PC-3 (cell line): ENCODE measurements around the gene ANKLE1. TPM values are rescaled to one million over a fixed set of nuclear protein-coding genes. Genes with fewer than 3 reads are reported as not detected.

Source experiments
- ATAC-seq: fragments of 200-7000 bp; cut with Tn5 transposase; 2 replicates; pipeline ENCODE4 v1.9.1; 2020; ENCODE audit warnings: mild to moderate bottlenecking, moderate library complexity
- BruUV-seq: library from RNA; stranded (reverse); fragments of 400-500 nt; replicated peaks from 2 replicates; lab custom pipeline; 2021; lab: Mats Ljungman, UMichigan
- CTCF ChIA-PET: fragments of 300-600 bp; sonication (Branson Sonifier 250); formaldehyde crosslinking; loops from one replicate; lab custom pipeline; 2022; ENCODE audit warnings: antibody characterized with exemption; lab: Charles Lee
- POLR2A ChIA-PET: fragments of 300-600 bp; sonication (Branson Sonifier 250); formaldehyde crosslinking; loops from one replicate; lab custom pipeline; 2022; ENCODE audit warnings: antibody characterized with exemption; ENCODE audit not compliant: unreplicated experiment; lab: Charles Lee
- DNase-seq: peaks from one replicate; pipeline ENCODE4 v3.0.0-alpha.2; 2015
- H2AFZ ChIP-seq: fragments of 300-600 bp; sonication (generic); 2 replicates; pipeline ENCODE4 v1.6.0; 2016; ENCODE audit warnings: antibody characterized with exemption, low read length
- H3F3A ChIP-seq: fragments of 300-600 bp; sonication (generic); one replicate; pipeline ENCODE4 v1.6.0; 2017; ENCODE audit warnings: antibody characterized with exemption, low read length, control low read depth, mild to moderate bottlenecking; ENCODE audit not compliant: unreplicated experiment
- H3K27ac ChIP-seq: fragments of 300-600 bp; sonication (generic); 2 replicates; pipeline ENCODE4 v1.5.1; 2016; ENCODE audit warnings: mild to moderate bottlenecking, low read length
- H3K27me3 ChIP-seq: fragments of 300-600 bp; sonication (generic); 2 replicates; pipeline ENCODE4 v1.6.1; 2016; ENCODE audit warnings: low read length, mixed read lengths
- H3K36me3 ChIP-seq: fragments of 300-600 bp; sonication (generic); 2 replicates; pipeline ENCODE4 v1.6.1; 2016; ENCODE audit warnings: low read depth, mixed run types, low read length, mixed read lengths
- H3K4me1 ChIP-seq: fragments of 300-600 bp; sonication (generic); 2 replicates; pipeline ENCODE4 v1.5.1; 2016; ENCODE audit warnings: low read length; ENCODE audit not compliant: insufficient read depth
- H3K4me2 ChIP-seq: fragments of 300-600 bp; sonication (generic); 2 replicates; pipeline ENCODE4 v1.6.0; 2016; ENCODE audit warnings: low read length
- H3K4me3 ChIP-seq: fragments of 300-600 bp; sonication (generic); 2 replicates; pipeline ENCODE4 v1.5.1; 2016; ENCODE audit warnings: mild to moderate bottlenecking, low read length, mixed read lengths
- H3K79me2 ChIP-seq: fragments of 300-600 bp; sonication (generic); 2 replicates; pipeline ENCODE4 v1.6.1; 2017; ENCODE audit warnings: low read length, mixed read lengths
- H3K9ac ChIP-seq: fragments of 300-600 bp; sonication (generic); 2 replicates; pipeline ENCODE4 v1.6.0; 2016; ENCODE audit warnings: mild to moderate bottlenecking, low read length
- H3K9me2 ChIP-seq: fragments of 300-600 bp; sonication (generic); replicated peaks from 2 replicates; pipeline ENCODE4 v1.6.1; 2016; ENCODE audit warnings: mixed run types, low read length, mixed read lengths
- H3K9me3 ChIP-seq: fragments of 300-600 bp; sonication (generic); 2 replicates; pipeline ENCODE4 v1.6.1; 2016; ENCODE audit warnings: low read length, mixed read lengths
- H4K20me1 ChIP-seq: fragments of 300-600 bp; sonication (generic); 2 replicates; pipeline ENCODE4 v1.6.1; 2016; ENCODE audit warnings: low read length, mixed read lengths
- EZH2 ChIP-seq: fragments of 300-600 bp; sonication (generic); IDR thresholded peaks from one replicate; pipeline ENCODE4 v1.6.1; 2017; ENCODE audit warnings: antibody characterized with exemption, mild to moderate bottlenecking, low read length; ENCODE audit not compliant: unreplicated experiment
- EZH2phosphoT487 ChIP-seq: fragments of 300-600 bp; sonication (generic); IDR thresholded peaks from 2 replicates; pipeline ENCODE4 v1.6.1; 2018; ENCODE audit warnings: mild to moderate bottlenecking, antibody characterized with exemption, low read length, borderline replicate concordance
- intact Hi-C: fragments of 100-400 bp; cut with micrococcal nuclease; formaldehyde crosslinking; loops from 2 replicates; pipeline ENCODE4 v1.9.0; 2023
- total RNA-seq: library from RNA; depleted of rRNA; stranded (reverse); fragments of >200 nt; gene quantifications from 2 replicates; pipeline ENCODE4 v1.2.3, GENCODE V29; 2014
- TF ChIP-seq, protein P1 (sequence below): fragments of 300-600 bp; sonication (generic); conservative IDR thresholded peaks from 2 replicates; pipeline ENCODE4 v1.5.1; 2017; ENCODE audit warnings: antibody characterized with exemption, low read depth, mild to moderate bottlenecking, low read length

Gene ANKLE1
- total RNA-seq, 1 experiment from 2014 or later, result 2.2 TPM

- H3K4me2 ChIP-seq, result no peak overlapping the region
Measured at GRCh38 chr19:17330262-17331044, 48.8 kb downstream of the ANKLE1 start.

DNA sequence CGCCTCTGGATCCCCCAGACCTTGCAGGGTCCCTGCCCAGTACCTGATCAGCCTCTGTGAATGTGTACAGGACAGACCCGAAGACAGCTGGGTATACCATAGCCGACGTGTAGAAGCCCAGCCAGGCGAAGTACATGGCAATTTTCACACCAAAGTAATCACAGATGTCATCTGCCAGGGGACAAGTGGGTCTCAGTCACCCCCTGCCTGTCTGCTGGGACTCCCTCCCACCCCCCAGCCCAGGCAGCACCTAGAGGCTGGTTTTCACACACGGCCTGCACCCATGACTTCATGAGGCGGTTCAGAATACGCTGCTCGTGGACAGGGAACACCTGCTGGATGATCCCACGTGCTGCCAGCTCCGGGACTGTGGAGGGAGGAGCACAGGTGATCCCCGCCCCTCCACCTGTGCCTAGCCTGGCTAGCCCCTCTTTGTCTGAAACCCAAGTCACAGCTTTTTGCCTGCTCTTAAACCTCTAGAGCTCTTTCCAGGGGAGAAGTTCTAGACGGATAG, 49.4 kb downstream of the ANKLE1 start:
- no peak for DNase-seq
- Histone ChIP-seq H3K27ac (no peak overlapping the region), H3K79me2 (no peaks in the 10 kb centered on the region; the same call in 1 of the 2 replicates), H4K20me1 (no peaks in the 10 kb centered on the region), H3K36me3 (peaks cover 6% of the 10 kb centered on the region), H3K27me3 (no peaks in the 10 kb centered on the region), H3K4me2 (no peak overlapping the region), H3K4me1 (peaks cover 10% of the 10 kb centered on the region), H3K9me2 (no peaks in the 10 kb centered on the region), H2AFZ (no peak overlapping the region), H3K9me3 (no peaks in the 10 kb centered on the region), H3K4me3 (no peak overlapping the region), H3F3A (no peaks in the 10 kb centered on the region), H3K9ac (no peak overlapping the region)
- ChIA-PET CTCF (no interaction called here), POLR2A (no interaction called here)
- BruUV-seq, result no TSS peak
- no peak for ATAC-seq
- intact Hi-C loops, result no loop called here
- no peak for TF ChIP-seq EZH2
- TF ChIP-seq EZH2phosphoT487, result no peak
- TF ChIP-seq, protein P1, sequence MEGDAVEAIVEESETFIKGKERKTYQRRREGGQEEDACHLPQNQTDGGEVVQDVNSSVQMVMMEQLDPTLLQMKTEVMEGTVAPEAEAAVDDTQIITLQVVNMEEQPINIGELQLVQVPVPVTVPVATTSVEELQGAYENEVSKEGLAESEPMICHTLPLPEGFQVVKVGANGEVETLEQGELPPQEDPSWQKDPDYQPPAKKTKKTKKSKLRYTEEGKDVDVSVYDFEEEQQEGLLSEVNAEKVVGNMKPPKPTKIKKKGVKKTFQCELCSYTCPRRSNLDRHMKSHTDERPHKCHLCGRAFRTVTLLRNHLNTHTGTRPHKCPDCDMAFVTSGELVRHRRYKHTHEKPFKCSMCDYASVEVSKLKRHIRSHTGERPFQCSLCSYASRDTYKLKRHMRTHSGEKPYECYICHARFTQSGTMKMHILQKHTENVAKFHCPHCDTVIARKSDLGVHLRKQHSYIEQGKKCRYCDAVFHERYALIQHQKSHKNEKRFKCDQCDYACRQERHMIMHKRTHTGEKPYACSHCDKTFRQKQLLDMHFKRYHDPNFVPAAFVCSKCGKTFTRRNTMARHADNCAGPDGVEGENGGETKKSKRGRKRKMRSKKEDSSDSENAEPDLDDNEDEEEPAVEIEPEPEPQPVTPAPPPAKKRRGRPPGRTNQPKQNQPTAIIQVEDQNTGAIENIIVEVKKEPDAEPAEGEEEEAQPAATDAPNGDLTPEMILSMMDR, result no peak

More at GRCh38 chr19:17330262-17331044, 48.8 kb downstream of the ANKLE1 start:
- ChIA-PET CTCF (interaction anchor here (0.5 kb wide), 1 partner anchor 27 kb away, joined by 11 read pairs; no protein-coding TSS in a partner anchor), POLR2A (no interaction called here)
- no peak overlapping the region for H3K9ac ChIP-seq
- BruUV-seq, result TSS peak; percentile 16
- H3K9me2 ChIP-seq, result no peaks in the 10 kb centered on the region
- H2AFZ ChIP-seq, result no peak overlapping the region
- intact Hi-C loops, result no loop called here
- TF ChIP-seq EZH2 (no peak), EZH2phosphoT487 (no peak)
- TF ChIP-seq, protein P1, result no peak
- H4K20me1 ChIP-seq, result no peaks in the 10 kb centered on the region
- no peaks in the 10 kb centered on the region; the same call in 1 of the 2 replicates for H3K79me2 ChIP-seq
- ATAC-seq (no peak), DNase-seq (no peak)
- H3K4me1 ChIP-seq, result peaks cover 6% of the 10 kb centered on the region
- H3K27ac ChIP-seq, result no peak overlapping the region
- H3K4me3 ChIP-seq, result no peak overlapping the region
- no peaks in the 10 kb centered on the region for H3K27me3 ChIP-seq
- no peaks in the 10 kb centered on the region for H3F3A ChIP-seq
- H3K36me3 ChIP-seq, result peaks cover 6% of the 10 kb centered on the region
- no peaks in the 10 kb centered on the region for H3K9me3 ChIP-seq

- ChIA-PET POLR2A (interaction anchor here (2.0 kb wide), 1 partner anchor 23 kb away, joined by 11 read pairs; the partner anchor contains the start of gene DDA1), CTCF (no interaction called here)
- Histone ChIP-seq H4K20me1 (no peaks in the 10 kb centered on the region), H3F3A (no peaks in the 10 kb centered on the region), H3K4me2 (no peak overlapping the region), H3K4me1 (peaks cover 10% of the 10 kb centered on the region), H3K9me3 (no peaks in the 10 kb centered on the region), H3K9me2 (no peaks in the 10 kb centered on the region), H2AFZ (no peak overlapping the region), H3K4me3 (no peak overlapping the region), H3K27me3 (no peaks in the 10 kb centered on the region), H3K27ac (no peak overlapping the region), H3K9ac (no peak overlapping the region), H3K36me3 (peaks cover 6% of the 10 kb centered on the region), H3K79me2 (no peaks in the 10 kb centered on the region; the same call in 1 of the 2 replicates)
- no peak for DNase-seq
- intact Hi-C loops, result no loop called here
- BruUV-seq, result no TSS peak
- TF ChIP-seq EZH2phosphoT487, result no peak
- TF ChIP-seq, protein P1, result no peak
- no peak for ATAC-seq
Measured at GRCh38 chr19:17332360-17332676, 50.6 kb downstream of the ANKLE1 start.
